NB4 (cell line): ENCODE data around the gene NXPH1.

Experiments
- DNase-seq: peaks from one replicate; pipeline ENCODE4 v3.0.0; 2010; ENCODE audit warnings: low read depth
- H3K4me3 ChIP-seq: one replicate; pipeline ENCODE4 v1.5.1; 2011; ENCODE audit warnings: mild to moderate bottlenecking, low read depth, low read length, moderate library complexity
- CTCF ChIP-seq: IDR thresholded peaks from one replicate; pipeline ENCODE4 v1.5.1; 2012; ENCODE audit warnings: low read depth, low read length
- MAX ChIP-seq: IDR thresholded peaks from 2 replicates; pipeline ENCODE4 v1.6.1; 2011; ENCODE audit warnings: low read depth, low read length
- MYC ChIP-seq: IDR thresholded peaks from 2 replicates; pipeline ENCODE4 v1.6.1; 2011; ENCODE audit warnings: low read depth, low read length
- POLR2A ChIP-seq: IDR thresholded peaks from 2 replicates; pipeline ENCODE4 v1.6.1; 2011; ENCODE audit warnings: mild to moderate bottlenecking; ENCODE audit not compliant: insufficient read length; ENCODE audit errors: extremely low read depth

The NXPH1 gene

GRCh38 chr7:8627325-8627724, 193.9 kb downstream of the NXPH1 start:
- H3K4me3 ChIP-seq = no peak overlapping the region
- TF ChIP-seq MYC = no peak
- no peak for DNase-seq

- TF ChIP-seq MAX (no peak), MYC (no peak), CTCF (no peak), POLR2A (no peak)
- H3K4me3 ChIP-seq = no peak overlapping the region
- no peak for DNase-seq
Observed at GRCh38 chr7:8628656-8629055, 195.2 kb downstream of the NXPH1 start.

- TF ChIP-seq MAX = no peak
- TF ChIP-seq CTCF = no peak
- TF ChIP-seq POLR2A = no peak
- no peak for TF ChIP-seq MYC
- H3K4me3 ChIP-seq = no peak overlapping the region
- no peak for DNase-seq
Observed at GRCh38 chr7:8629504-8629903, 196.1 kb downstream of the NXPH1 start.

- no peak for DNase-seq
- no peak overlapping the region for H3K4me3 ChIP-seq
- TF ChIP-seq POLR2A (no peak), CTCF (no peak), MYC (no peak), MAX (no peak)
Observed at GRCh38 chr7:8637322-8637721, 203.9 kb downstream of the NXPH1 start.

- H3K4me3 ChIP-seq = no peak overlapping the region
- TF ChIP-seq CTCF (no peak), MYC (no peak), POLR2A (no peak), MAX (no peak)
- DNase-seq = no peak
Observed at GRCh38 chr7:8638076-8638475, 204.7 kb downstream of the NXPH1 start.

GRCh38 chr7:8639668-8640067, 206.3 kb downstream of the NXPH1 start:
- H3K4me3 ChIP-seq = no peak overlapping the region
- no peak for DNase-seq
- TF ChIP-seq MAX (no peak), MYC (no peak)

GRCh38 chr7:8640671-8641070, 207.3 kb downstream of the NXPH1 start:
- no peak for DNase-seq
- TF ChIP-seq MYC = no peak
- TF ChIP-seq MAX = no peak
- no peak for TF ChIP-seq CTCF
- TF ChIP-seq POLR2A = no peak
- H3K4me3 ChIP-seq = no peak overlapping the region
